Measurements from ENCODE around the gene ATP10D. TPM values are rescaled to one million over a fixed set of nuclear protein-coding genes. Genes with fewer than 3 reads are reported as not detected.
A peak's percentile ranks its signal among the peaks of the same experiment; 100 is the strongest.

The ATP10D gene
- total and polyA plus RNA-seq, 9 of the 15 experiments (the other 6 are each of a cell fraction or from before 2014, with no cell fraction given) = 0.10 to 0.36 (median 0.19) TPM; not detected in 1

GRCh38 chr4:47536966-47537365, 51.9 kb downstream of the ATP10D start:
- WGBS (ENCODE audit: insufficient coverage, low coverage, missing lambda C conversion rate) = 0% methylated on average over 1 of the region's 1 CpG
- ChIA-PET POLR2A (no interaction called here), CTCF (ENCODE audit: low intra/inter-chr PET ratio) (no interaction called here)
- Histone ChIP-seq H4K20me1 (replicated peaks; ENCODE audit: control insufficient read depth, insufficient read depth, low read length) (no peaks in the 10 kb centered on the region), H3K27ac (ENCODE audit: extremely low read depth, low read depth, low read length) (no peak overlapping the region), H3K9ac (ENCODE audit: insufficient read depth in 1 of 2, low read depth in 2 of 2, low read length in 2 of 2) (no peak overlapping the region), H3K27me3 (ENCODE audit: control insufficient read depth in 2 of 2, insufficient read depth in 2 of 2, low read length in 2 of 2) (no peaks in the 10 kb centered on the region), H3K9me1 (ENCODE audit: control insufficient read depth, insufficient read depth, low read length) (no peaks in the 10 kb centered on the region), H3K4me1 (replicated peaks in 1 of 2; ENCODE audit: control insufficient read depth in 2 of 2, insufficient read depth in 2 of 2, low read length in 2 of 2) (no peaks in the 10 kb centered on the region), H2AFZ (ENCODE audit: low read depth, low read length) (no peak overlapping the region), H3K36me3 (ENCODE audit: control insufficient read depth, insufficient read depth, low read length) (no peaks in the 10 kb centered on the region), H3K9me3 (replicated peaks; ENCODE audit: control insufficient read depth, insufficient read depth, low read depth, low read length) (no peaks in the 10 kb centered on the region), H3K79me2 (ENCODE audit: control insufficient read depth, insufficient read depth, low read length) (no peaks in the 10 kb centered on the region), H3K4me2 (ENCODE audit: insufficient read depth, low read length) (no peak overlapping the region), H3K4me3 (no peak overlapping the region)
- no peak for DNase-seq (ENCODE audit: extremely low read depth in 1 of 4, low spot score in 3 of 4)
- intact Hi-C loops (cut with micrococcal nuclease) = no loop called here
- in situ Hi-C loops (cut with MboI) = no loop called here
- ATAC-seq = no peak
- TF ChIP-seq, protein P1, sequence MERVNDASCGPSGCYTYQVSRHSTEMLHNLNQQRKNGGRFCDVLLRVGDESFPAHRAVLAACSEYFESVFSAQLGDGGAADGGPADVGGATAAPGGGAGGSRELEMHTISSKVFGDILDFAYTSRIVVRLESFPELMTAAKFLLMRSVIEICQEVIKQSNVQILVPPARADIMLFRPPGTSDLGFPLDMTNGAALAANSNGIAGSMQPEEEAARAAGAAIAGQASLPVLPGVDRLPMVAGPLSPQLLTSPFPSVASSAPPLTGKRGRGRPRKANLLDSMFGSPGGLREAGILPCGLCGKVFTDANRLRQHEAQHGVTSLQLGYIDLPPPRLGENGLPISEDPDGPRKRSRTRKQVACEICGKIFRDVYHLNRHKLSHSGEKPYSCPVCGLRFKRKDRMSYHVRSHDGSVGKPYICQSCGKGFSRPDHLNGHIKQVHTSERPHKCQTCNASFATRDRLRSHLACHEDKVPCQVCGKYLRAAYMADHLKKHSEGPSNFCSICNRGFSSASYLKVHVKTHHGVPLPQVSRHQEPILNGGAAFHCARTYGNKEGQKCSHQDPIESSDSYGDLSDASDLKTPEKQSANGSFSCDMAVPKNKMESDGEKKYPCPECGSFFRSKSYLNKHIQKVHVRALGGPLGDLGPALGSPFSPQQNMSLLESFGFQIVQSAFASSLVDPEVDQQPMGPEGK (CRISPR knock-in tag; IDR thresholded peaks at IDR 0.05; ENCODE audit: borderline replicate concordance) = no peak
- FAIRE-seq = no peak
- BruUV-seq (replicated peaks) = no TSS peak

DNA sequence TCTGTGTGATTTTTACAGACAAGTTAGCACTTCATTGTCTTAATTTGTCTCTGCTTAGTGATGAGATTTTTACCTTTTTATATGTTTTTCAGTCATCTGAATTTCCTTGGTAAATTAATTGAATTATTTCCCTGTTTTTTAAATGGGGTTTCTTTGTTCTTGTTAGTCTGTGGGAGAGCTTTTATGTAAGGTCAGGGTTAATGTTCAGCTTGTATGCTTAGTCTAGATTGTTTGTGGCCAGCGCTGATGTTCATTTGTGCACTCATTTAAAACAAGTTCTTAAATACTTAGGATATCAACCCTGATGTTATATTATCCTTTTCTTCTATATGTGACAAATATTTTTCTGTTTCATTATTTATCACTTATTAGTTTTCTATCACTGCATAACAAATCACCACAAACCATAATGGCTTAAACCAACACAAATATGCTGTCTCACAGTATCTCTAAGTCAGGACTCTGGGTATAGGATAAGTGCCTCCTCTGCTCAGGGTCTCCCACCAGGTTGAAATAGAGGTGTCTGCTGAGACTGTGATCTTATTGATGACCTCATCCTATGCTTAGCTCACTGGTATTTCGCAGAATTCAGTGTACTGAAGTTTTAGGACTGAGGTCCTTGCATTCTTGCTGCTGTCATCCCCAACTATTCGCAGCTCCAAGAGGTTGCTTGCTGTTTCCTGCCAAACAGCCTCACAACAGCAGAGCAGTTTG, 53.2 kb downstream of the ATP10D start:
- intact Hi-C loops (cut with micrococcal nuclease) = no loop called here
- H3K27ac ChIP-seq (ENCODE audit: extremely low read depth, low read depth, low read length) = no peak overlapping the region
- no peaks in the 10 kb centered on the region for H3K9me3 ChIP-seq (replicated peaks; ENCODE audit: control insufficient read depth, insufficient read depth, low read depth, low read length)
- no peak overlapping the region for H3K9ac ChIP-seq (ENCODE audit: insufficient read depth in 1 of 2, low read depth in 2 of 2, low read length in 2 of 2)
- POLR2A ChIA-PET = no interaction called here
- no peaks in the 10 kb centered on the region for H4K20me1 ChIP-seq (replicated peaks; ENCODE audit: control insufficient read depth, insufficient read depth, low read length)
- no TSS peak for BruUV-seq (replicated peaks)
- ATAC-seq = no peak
- FAIRE-seq = no peak
- in situ Hi-C loops (cut with MboI) = no loop called here
- no peaks in the 10 kb centered on the region for H3K27me3 ChIP-seq (ENCODE audit: control insufficient read depth in 2 of 2, insufficient read depth in 2 of 2, low read length in 2 of 2)
- 2% methylated on average over 3 of the region's 3 CpGs for WGBS (ENCODE audit: insufficient coverage, low coverage, missing lambda C conversion rate)
- no peaks in the 10 kb centered on the region for H3K9me1 ChIP-seq (ENCODE audit: control insufficient read depth, insufficient read depth, low read length)
- no peak overlapping the region for H3K4me2 ChIP-seq (ENCODE audit: insufficient read depth, low read length)
- H2AFZ ChIP-seq (ENCODE audit: low read depth, low read length) = no peak overlapping the region
- no peaks in the 10 kb centered on the region for H3K79me2 ChIP-seq (ENCODE audit: control insufficient read depth, insufficient read depth, low read length)
- no peaks in the 10 kb centered on the region for H3K36me3 ChIP-seq (ENCODE audit: control insufficient read depth, insufficient read depth, low read length)
- no peak for DNase-seq (ENCODE audit: extremely low read depth in 1 of 4, low spot score in 3 of 4)
- no peak for TF ChIP-seq FOS (IDR thresholded peaks at IDR 0.05; ENCODE audit: extremely low read depth, insufficient read length)
- TF ChIP-seq, protein P2, sequence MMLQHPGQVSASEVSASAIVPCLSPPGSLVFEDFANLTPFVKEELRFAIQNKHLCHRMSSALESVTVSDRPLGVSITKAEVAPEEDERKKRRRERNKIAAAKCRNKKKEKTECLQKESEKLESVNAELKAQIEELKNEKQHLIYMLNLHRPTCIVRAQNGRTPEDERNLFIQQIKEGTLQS (IDR thresholded peaks at IDR 0.05) = peak; percentile 31
- TF ChIP-seq, protein P2 (CRISPR knock-in tag; conservative IDR thresholded peaks at IDR 0.05) = no peak
- CTCF ChIA-PET (ENCODE audit: low intra/inter-chr PET ratio) = no interaction called here
- H3K4me3 ChIP-seq = no peak overlapping the region
- no peaks in the 10 kb centered on the region for H3K4me1 ChIP-seq (replicated peaks in 1 of 2; ENCODE audit: control insufficient read depth in 2 of 2, insufficient read depth in 2 of 2, low read length in 2 of 2)
